ENCODE data around the gene VSIR.

VSIR gene

DNA sequence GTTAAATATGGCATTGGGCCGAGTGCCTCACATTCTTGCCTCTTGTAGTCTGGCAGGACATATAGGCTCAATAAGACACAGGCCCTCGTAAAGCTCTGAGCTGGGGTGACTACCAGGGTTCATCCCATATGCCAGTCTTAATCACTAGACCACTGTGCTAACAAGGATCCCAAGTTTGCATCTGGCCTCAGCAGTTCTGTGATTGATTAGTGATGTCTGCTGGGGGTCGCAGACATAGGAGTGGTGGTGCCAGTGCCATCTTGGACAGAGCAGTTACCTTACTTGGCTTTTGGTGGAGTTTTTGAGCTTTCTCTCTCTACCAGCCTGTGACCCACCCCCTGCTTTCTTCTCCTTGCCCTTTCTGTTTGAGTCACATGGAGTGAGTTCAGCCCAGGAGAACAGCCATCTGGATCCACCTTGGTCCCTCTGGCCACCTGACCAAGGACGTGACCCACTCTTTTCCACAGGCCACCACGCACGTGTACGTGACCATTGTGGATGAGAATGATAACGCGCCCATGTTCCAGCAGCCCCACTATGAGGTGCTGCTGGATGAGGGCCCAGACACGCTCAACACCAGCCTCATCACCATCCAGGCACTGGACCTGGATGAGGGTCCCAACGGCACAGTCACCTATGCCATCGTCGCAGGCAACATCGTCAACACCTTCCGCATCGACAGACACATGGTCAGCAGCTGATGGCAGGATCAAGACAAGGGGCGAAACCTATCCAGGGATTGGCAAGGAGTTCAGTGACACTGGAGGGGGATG, 4.1 kb upstream of the VSIR start:
- H3K4me3 ChIP-seq (ENCODE audit: low read depth, low read length): no peak overlapping the region
- peak; percentile 33 for DNase-seq (ENCODE audit: low read depth)
- no peak for TF ChIP-seq POLR2A (IDR thresholded peaks at IDR 0.05; ENCODE audit: extremely low read depth, insufficient read length)
- TF ChIP-seq, protein P1, sequence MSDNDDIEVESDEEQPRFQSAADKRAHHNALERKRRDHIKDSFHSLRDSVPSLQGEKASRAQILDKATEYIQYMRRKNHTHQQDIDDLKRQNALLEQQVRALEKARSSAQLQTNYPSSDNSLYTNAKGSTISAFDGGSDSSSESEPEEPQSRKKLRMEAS (IDR thresholded peaks at IDR 0.05; ENCODE audit: low read depth, low read length): 0 out of 2 replicates have a peak, but pooled peaks have one; percentile 22
- TF ChIP-seq MYC (IDR thresholded peaks at IDR 0.05; ENCODE audit: low read depth, low read length): no peak

DNA sequence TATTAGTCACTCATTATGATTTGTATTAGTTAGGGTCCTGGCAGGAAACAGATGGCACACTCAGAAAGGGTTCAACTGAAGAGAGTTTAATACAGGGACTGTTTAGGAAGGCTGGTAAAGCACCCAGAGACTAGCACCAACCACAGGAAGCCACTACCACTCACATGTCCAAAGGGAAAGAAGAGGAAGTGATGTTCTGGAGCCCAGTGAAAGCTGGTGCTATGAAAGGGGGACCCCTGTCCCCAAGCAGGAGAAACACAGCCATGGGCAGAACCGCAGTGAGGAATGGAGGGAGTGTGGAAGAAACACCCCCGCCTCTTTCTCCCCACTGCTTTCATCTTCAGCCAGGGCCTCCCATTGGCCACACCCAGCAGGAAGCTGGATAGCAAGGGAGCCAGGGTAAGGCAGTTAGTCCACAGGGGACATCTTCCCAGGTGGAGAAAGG, 3.2 kb upstream of the VSIR start:
- peak; percentile 89 for DNase-seq (ENCODE audit: low read depth)
- no peak overlapping the region for H3K4me3 ChIP-seq (ENCODE audit: low read depth, low read length)
- TF ChIP-seq, protein P1 (IDR thresholded peaks at IDR 0.05; ENCODE audit: low read depth, low read length): no peak; the same call in 1 of the 2 replicates
- TF ChIP-seq POLR2A (IDR thresholded peaks at IDR 0.05; ENCODE audit: extremely low read depth, insufficient read length) (no peak), MYC (IDR thresholded peaks at IDR 0.05; ENCODE audit: low read depth, low read length) (peak; percentile 66)
- TF ChIP-seq, protein P2, sequence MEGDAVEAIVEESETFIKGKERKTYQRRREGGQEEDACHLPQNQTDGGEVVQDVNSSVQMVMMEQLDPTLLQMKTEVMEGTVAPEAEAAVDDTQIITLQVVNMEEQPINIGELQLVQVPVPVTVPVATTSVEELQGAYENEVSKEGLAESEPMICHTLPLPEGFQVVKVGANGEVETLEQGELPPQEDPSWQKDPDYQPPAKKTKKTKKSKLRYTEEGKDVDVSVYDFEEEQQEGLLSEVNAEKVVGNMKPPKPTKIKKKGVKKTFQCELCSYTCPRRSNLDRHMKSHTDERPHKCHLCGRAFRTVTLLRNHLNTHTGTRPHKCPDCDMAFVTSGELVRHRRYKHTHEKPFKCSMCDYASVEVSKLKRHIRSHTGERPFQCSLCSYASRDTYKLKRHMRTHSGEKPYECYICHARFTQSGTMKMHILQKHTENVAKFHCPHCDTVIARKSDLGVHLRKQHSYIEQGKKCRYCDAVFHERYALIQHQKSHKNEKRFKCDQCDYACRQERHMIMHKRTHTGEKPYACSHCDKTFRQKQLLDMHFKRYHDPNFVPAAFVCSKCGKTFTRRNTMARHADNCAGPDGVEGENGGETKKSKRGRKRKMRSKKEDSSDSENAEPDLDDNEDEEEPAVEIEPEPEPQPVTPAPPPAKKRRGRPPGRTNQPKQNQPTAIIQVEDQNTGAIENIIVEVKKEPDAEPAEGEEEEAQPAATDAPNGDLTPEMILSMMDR (IDR thresholded peaks at IDR 0.05; ENCODE audit: low read depth, low read length): peak; percentile 39

DNA sequence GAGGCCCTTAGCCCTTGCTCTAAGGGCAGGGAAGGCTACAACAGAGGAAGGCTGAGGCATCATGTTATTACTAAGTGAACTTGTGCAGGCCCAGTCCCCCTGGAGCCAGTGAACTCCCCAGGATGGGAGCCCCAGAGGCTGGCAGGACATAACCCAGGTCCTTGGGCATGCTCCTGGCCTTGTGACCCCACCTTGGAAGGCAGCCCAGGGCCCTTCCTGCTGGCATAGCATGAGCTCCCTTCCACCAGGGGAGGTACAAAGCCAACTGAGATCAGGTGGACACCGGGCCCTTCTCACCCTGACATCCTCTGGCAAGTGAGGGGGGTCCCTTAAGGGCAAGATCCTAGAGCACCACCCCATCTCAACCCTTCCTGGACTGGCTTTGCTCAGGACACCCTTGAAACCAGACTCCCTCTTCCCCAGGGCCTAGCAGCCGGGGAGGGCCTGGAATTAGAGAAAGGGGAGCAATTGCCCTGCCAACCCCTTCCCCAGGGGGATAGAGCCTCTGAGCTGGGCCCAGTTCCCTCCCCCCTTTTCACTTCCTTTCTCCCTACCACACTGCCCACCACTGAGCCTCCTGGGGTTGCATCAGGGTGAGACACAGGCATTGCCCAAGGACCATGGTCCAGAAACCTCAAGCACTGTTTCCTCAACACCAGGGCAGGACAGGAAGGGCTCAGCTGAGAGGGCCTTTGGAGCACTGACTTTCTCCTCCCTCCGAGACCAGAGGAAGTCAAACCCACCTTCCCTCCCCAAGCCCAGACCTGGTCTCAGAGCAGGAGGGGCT, 1.8 kb upstream of the VSIR start:
- peak overlapping the region; percentile 74 for H3K4me3 ChIP-seq (ENCODE audit: low read depth, low read length)
- DNase-seq (ENCODE audit: low read depth): peak; percentile 100
- TF ChIP-seq MYC (IDR thresholded peaks at IDR 0.05; ENCODE audit: low read depth, low read length) (0 out of 2 replicates have a peak, but pooled peaks have one; percentile 38), POLR2A (IDR thresholded peaks at IDR 0.05; ENCODE audit: extremely low read depth, insufficient read length) (no peak)
- TF ChIP-seq, protein P1 (IDR thresholded peaks at IDR 0.05; ENCODE audit: low read depth, low read length): peak; percentile 21; the same call in 1 of the 2 replicates
- TF ChIP-seq, protein P2 (IDR thresholded peaks at IDR 0.05; ENCODE audit: low read depth, low read length): no peak

DNA sequence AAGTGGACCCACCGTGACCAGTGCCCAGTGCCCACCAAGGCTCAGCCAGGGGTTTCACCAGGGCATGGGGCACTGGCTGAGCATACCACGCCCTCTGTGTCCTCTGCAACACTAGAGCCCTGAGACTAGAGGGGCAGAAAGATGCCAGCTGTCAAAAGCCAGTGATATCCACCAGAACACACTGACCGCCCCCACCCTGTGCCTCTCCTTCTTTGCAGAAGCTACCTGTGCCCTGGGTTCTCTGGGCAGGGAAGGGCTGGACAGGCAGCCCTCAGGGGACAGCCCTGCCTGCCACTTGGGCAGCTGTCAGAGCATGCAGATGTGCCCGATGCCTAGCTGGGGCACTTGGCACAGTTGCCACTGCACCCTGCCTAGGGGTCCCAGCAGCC, 494 bp downstream of the VSIR start:
- TF ChIP-seq MYC (IDR thresholded peaks at IDR 0.05; ENCODE audit: low read depth, low read length): no peak
- TF ChIP-seq, protein P2 (IDR thresholded peaks at IDR 0.05; ENCODE audit: low read depth, low read length): no peak
- TF ChIP-seq, protein P1 (IDR thresholded peaks at IDR 0.05; ENCODE audit: low read depth, low read length): no peak
- no peak for TF ChIP-seq POLR2A (IDR thresholded peaks at IDR 0.05; ENCODE audit: extremely low read depth, insufficient read length)
- peak overlapping the region; percentile 62 for H3K4me3 ChIP-seq (ENCODE audit: low read depth, low read length)
- no peak for DNase-seq (ENCODE audit: low read depth)

DNA sequence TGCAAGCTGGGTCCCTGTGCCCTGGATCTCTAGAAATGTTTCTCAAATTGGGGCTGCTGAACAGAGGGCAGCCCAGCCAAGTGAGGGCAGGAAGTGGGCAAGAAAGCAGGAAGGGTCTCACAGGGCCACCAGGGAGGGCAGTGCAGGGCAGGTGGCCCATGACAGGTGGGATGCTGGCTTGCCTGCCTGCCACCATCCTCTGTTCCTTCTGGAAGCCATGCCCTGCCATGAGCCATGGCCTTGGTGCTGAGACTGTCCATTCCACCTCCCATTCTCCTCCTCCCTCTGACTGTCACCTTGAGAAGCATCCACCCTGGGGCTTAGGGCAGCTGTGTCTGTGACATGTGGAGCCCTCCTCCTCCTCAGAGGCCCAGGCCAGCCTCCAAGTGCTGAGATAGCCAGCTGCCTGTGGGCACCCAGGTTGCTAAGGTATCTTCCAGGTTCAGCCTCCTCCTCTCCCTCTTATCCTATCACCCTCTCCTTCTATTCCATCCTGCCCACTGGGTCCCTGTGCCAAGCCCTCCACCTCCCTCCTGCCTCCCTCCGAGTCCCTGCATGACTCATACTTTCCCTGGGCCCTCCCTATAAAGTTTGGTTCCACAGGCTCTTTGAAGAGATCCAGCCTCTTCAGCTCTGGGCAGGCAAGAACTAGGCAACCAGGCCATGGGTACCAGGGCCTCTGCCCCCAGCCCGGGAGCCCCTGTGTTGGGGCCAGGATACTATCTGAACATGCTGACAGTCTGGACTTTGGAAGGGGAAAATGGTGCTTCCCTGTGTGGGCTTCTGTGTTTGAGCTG, 1.3 kb downstream of the VSIR start:
- DNase-seq (ENCODE audit: low read depth): peak; percentile 75
- no peak for TF ChIP-seq POLR2A (IDR thresholded peaks at IDR 0.05; ENCODE audit: extremely low read depth, insufficient read length)
- TF ChIP-seq, protein P1 (IDR thresholded peaks at IDR 0.05; ENCODE audit: low read depth, low read length): no peak
- H3K4me3 ChIP-seq (ENCODE audit: low read depth, low read length): peak overlapping the region; percentile 62

DNA sequence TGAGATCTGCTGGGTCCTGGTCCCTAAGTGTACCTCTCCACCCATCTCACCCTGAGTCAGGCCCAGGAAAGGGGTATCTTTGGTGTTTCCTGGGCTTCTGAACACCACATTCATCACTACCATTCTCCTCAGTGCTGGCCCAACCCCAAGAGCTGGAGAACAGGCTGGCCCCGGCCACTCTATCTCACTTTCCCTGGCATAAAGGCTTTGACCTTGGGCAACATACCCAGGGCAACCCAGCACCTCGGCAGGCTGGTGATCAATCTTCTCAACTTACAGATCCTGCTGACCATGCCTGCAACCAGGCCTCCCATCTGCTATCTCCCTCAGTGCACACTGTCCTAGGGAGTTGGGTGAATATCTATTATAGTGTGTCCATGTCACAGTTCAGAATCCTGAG, 2.1 kb downstream of the VSIR start:
- DNase-seq (ENCODE audit: low read depth): no peak
- TF ChIP-seq, protein P1 (IDR thresholded peaks at IDR 0.05; ENCODE audit: low read depth, low read length): no peak
- TF ChIP-seq POLR2A (IDR thresholded peaks at IDR 0.05; ENCODE audit: extremely low read depth, insufficient read length): no peak
- TF ChIP-seq, protein P2 (IDR thresholded peaks at IDR 0.05; ENCODE audit: low read depth, low read length): no peak
- no peak for TF ChIP-seq MYC (IDR thresholded peaks at IDR 0.05; ENCODE audit: low read depth, low read length)
- peak overlapping the region; percentile 62 for H3K4me3 ChIP-seq (ENCODE audit: low read depth, low read length)
